NCI-H748 (cell line): Measurements from ENCODE around the gene MYBPC3.
"Not testable (repeated sequence)": the region's sequence is repeated elsewhere in the genome, so short reads cannot be mapped to it uniquely, and the experiment has no call there.

Experiments
- DNase-seq: peaks from one replicate; lab custom pipeline; 2025; ENCODE audit not compliant: unreplicated experiment; lab: John Stamatoyannopoulos, UW

Gene MYBPC3

DNA sequence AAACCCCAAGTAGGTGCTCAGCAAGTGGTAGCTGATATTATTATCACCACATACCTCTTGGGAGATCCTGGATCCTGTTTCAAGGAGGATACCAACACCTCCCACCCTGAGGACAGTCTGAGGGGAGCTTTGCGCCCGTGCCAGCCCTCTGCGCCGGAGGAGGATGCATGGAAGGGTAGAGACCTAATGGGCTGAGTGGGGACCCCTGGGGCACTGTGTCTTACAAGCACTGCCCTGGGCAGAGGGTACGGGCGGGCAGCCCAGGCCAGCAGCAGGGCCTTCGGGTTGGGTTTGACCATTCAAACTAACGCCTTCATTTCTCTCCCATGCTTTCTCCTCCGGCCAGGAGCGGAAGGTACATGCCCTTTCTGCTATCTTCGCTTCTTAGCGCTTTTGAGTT lies 26.3 kb downstream of the MYBPC3 start:
- no peak for DNase-seq

DNA sequence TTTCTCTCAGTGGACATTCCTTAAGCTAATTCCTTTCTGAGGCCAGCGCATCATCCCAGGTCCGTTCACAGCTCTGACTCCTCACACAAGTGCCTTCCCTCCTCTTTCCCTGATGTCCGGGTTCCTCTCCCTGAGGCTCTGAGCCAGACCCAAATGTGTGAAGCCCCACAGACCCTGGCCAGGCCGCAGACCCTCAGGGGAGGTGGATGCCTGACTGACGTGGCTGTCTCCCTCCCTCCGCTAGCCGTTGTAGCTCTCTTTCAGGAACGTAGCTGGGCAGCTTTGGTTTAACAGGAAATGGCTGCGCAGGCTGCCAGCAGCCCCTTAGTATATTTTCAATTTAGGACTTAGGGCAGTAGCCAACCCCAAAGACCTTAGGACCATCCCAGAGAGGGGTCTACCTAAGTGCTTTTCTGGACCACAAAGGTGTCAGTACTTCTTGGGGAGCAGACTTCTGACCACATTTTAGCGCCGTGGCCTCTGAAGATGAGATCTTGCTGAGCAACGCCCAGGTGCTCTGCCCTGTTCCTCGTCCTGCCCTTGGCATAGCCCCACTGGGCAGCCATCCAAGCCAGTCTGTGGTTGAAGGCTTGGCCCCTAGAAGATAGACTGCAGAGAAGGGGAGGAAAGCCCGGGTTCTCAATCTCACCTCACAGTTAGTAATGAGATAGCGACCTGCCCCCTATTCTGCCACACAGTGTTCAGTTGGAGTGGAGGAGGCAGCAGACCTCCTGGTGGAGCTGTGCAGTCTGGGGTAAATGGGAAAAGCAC lies 27.0 kb downstream of the MYBPC3 start:
- DNase-seq, result no peak

- no peak for DNase-seq
These were observed 28.0 kb downstream of the MYBPC3 start for GRCh38 chr11:47324520-47324919.

- DNase-seq, result no peak
These were observed 34.3 kb downstream of the MYBPC3 start for GRCh38 chr11:47318166-47318565.

- DNase-seq, result no peak
These were observed 35.3 kb downstream of the MYBPC3 start for GRCh38 chr11:47317064-47317828.

DNA sequence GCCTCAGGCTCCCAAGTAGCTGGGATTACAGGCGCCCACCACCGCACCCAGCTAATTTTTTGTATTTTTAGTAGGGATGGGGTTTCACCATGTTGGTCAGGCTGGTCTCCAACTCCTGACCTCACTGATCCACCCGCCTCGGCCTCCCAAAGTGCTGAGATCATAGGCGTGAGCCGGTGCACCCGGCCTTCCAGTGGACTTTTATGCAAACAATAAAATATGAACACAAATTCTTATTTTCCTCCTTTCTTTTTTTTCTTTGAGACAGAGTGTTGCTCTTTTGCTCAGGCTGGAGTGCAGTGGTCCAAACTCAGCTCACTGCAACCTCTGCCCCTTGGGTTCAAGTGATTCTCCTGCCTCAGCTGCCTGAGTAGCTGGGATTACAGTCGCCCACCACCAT lies 36.0 kb downstream of the MYBPC3 start:
- not testable (repeated sequence) for DNase-seq

GRCh38 chr11:47314992-47315391 lies 37.5 kb downstream of the MYBPC3 start:
- DNase-seq, result no peak

DNA sequence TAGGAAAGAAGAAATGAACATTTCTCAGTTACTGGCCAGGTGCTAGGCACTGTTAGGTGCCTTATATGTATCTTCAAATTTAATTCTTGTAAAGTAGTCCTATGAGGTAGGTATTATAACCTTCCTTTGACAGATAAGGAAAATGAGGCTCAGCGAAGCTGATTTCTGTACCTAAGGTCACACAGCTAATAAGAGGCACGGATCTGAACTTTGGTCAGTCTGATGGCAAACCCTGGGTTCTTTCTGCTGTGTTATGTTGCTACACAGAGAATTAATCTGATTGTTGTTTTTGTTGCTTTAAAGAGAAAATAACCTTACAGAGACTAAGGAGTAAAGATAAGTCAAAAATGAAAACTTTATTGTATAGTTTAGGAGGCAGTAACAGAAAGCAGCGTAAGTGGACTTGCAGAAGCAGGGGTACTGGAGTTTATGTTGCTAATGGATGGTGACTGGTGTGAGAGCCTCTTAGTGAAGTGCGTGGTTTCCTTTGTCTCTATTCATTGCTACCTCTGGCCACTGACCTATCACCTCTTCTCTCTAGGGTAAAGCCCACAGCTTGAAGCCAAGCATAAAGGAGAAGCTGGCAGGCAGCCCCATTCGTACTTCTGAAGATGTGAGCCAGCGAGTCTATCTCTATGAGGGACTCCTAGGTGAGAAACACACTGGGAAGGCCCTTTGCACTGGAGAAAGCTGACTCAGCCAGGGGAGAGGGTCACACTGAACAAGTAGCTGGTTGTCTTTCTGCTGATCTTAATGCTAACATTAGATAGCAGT lies 44.3 kb downstream of the MYBPC3 start:
- DNase-seq, result no peak

- DNase-seq, result no peak
These were observed 46.0 kb downstream of the MYBPC3 start for GRCh38 chr11:47306484-47306844.

DNA sequence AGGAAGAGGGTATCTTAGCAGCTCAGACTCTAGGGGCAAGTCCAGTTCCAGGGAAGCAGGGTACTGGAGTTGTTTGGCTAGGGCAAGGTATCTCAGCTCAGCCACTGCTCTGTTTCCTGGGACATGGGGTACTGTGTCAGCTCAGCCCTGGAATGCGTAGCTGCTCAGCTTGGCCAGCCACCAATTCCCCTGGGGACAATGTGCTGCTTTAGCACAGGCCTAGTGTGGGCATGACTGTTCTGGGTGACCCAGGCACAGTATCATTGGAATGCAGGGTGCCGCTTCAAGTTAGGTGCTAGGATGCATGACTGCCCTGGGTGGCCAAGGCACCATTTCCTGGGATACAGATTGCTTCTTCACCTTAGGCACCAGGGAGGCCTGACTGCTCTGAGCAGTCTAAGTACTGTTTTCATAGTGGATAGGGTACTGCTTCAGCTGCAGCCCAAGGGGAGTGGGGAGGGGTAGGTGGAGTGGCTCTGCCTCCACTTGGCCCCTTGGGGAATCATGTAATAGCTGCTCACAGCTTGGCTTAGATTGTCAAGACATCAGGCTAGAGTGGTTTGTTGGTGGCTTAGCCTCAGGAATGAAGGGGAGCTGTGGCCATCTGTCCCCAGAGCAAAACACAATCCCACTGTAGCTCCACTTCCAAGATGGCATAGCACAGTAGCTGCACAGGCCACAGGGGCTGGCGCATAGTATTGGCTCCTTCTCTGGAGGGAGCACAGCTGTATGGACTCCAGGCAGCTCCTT lies 46.6 kb downstream of the MYBPC3 start:
- DNase-seq, result no peak

- no peak for DNase-seq
These were observed 49.6 kb downstream of the MYBPC3 start for GRCh38 chr11:47302853-47303252.

- no peak for DNase-seq
These were observed 53.4 kb downstream of the MYBPC3 start for GRCh38 chr11:47299078-47299477.

- no peak for DNase-seq
These were observed 56.5 kb downstream of the MYBPC3 start for GRCh38 chr11:47296045-47296444.

GRCh38 chr11:47295385-47295784 lies 57.1 kb downstream of the MYBPC3 start:
- no peak for DNase-seq

DNA sequence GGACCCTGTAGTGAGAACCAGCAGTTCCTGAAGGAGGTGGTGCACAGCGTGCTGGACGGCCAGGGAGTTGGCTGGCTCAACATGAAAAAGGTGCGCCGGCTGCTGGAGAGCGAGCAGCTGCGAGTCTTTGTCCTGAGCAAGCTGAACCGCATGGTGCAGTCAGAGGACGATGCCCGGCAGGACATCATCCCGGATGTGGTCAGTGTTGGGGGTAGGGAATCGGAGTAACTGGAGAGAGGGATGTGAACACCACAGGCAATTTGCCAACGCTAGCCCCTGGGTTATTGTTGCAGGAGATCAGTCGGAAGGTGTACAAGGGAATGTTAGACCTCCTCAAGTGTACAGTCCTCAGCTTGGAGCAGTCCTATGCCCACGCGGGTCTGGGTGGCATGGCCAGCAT lies 62.6 kb downstream of the MYBPC3 start:
- DNase-seq, result no peak

DNA sequence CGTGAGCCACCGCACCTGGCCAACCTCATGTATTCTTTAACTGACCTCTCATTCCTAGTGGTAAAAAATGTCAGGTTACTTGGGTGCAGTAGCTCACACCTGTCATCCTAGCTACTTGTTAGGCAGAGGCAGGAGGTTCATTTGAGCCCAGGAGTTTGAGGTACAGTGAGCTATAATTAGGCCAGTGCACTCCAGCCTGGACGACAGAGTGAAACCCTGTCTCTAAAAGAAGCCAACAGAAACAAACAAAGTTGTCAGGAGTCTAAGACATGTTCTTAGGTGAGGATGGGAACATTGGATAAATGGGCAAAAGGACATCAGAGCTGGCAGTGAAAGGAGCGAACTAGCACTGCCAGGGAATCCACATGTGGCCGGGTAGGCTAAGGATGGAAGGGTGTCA lies 64.4 kb downstream of the MYBPC3 start:
- DNase-seq, result no peak

- no peak for DNase-seq
These were observed 66.3 kb downstream of the MYBPC3 start for GRCh38 chr11:47285969-47286770.

GRCh38 chr11:47284151-47284550 lies 68.4 kb downstream of the MYBPC3 start:
- DNase-seq, result no peak

DNA sequence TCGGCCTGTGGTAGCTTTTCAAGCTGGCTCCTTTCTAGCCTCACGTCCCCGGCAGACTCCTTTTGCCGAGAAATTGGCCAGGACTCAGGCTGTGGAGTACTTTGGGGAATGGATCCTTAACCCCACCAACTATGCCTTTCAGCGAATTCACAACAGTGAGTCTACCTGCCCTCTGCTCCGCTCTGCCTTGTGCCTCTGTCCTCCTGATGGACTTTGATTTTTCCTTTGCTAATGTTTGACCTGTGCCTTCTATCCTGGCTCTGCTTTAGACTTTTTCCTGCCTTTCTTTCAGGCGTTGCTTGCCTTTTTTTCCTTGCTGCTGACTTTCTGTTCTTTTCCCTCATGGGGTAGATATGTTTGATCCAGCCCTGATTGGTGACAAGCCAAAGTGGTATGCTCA lies 70.0 kb downstream of the MYBPC3 start:
- no peak for DNase-seq
